IMR-90 (cell line): ENCODE results near the gene TMEM237.
"Not testable (repeated sequence)": the region's sequence is repeated elsewhere in the genome, so short reads cannot be mapped to it uniquely, and the experiment has no call there.

Experiments
- CTCF ChIP-seq: conservative IDR thresholded peaks from 2 replicates; pipeline ENCODE4 v1.5.1; 2012; ENCODE audit warnings: mild to moderate bottlenecking, low read depth, low read length, improper control_type of control experiment
- MAFK ChIP-seq: IDR thresholded peaks from 2 replicates; pipeline ENCODE4 v1.6.1; 2012; ENCODE audit warnings: low read depth, low read length, improper control_type of control experiment
- POLR2A ChIP-seq: IDR thresholded peaks from 2 replicates; pipeline ENCODE4 v1.6.1; 2012; ENCODE audit warnings: mild to moderate bottlenecking, low read depth, low read length
- RFX5 ChIP-seq: IDR thresholded peaks from 2 replicates; pipeline ENCODE4 v1.8.0; 2012; ENCODE audit warnings: low read depth, mild to moderate bottlenecking, low read length, moderate library complexity

- TF ChIP-seq CTCF, POLR2A, RFX5, MAFK: not testable (repeated sequence)
Measured at GRCh38 chr2:201671205-201671604, 27.9 kb upstream of the TMEM237 start.
